CD4-positive, alpha-beta T cell (primary cell): ENCODE results near the gene RTN3. TPM values are rescaled to one million over a fixed set of nuclear protein-coding genes. Genes with fewer than 3 reads are reported as not detected.
A peak's percentile ranks its signal among the peaks of the same experiment; 100 is the strongest.

Experiments
- ATAC-seq: fragments of 200-7000 bp; cut with Tn5 transposase; one replicate; pipeline ENCODE4 v1.10.0; 2022; ENCODE audit warnings: mild to moderate bottlenecking; ENCODE audit not compliant: poor library complexity
- CTCF ChIA-PET: fragments of 350-600 bp; sonication (Branson Sonifier 250); formaldehyde crosslinking; loops from one replicate; lab custom pipeline; 2021; ENCODE audit warnings: antibody characterized with exemption, inconsistent platforms; lab: Charles Lee
- POLR2A ChIA-PET: fragments of 350-600 bp; sonication (Branson Sonifier 250); formaldehyde crosslinking; loops from one replicate; lab custom pipeline; 2021; ENCODE audit warnings: antibody characterized with exemption, inconsistent platforms; lab: Charles Lee
- DNase-seq, 14 experiments: peaks; one replicate each; pipeline ENCODE4 v3.0.0-alpha.2; 2013 to 2020; ENCODE audit warnings: mixed read lengths in 2 of 14
- H3K27ac ChIP-seq, 2 donors: one replicate each; pipeline versions ENCODE4 v1.5.1 to v1.7.0; 2013; ENCODE audit warnings: low read length in 2 of 2, low read depth in 1 of 2, mild to moderate bottlenecking in 1 of 2
- H3K27me3 ChIP-seq, 2 experiments: 1 replicate in 1 of 2; 2 replicates in 1 of 2; pipeline versions ENCODE4 v1.6.1 to v1.7.0; 2013; ENCODE audit warnings: low read length in 2 of 2, control low read depth in 1 of 2, mild to moderate bottlenecking in 1 of 2, moderate library complexity in 1 of 2; ENCODE audit not compliant: insufficient read depth in 2 of 2, control insufficient read depth in 1 of 2
- H3K36me3 ChIP-seq: one replicate; pipeline ENCODE4 v1.6.1; 2013; ENCODE audit warnings: low read length, control low read depth; ENCODE audit not compliant: insufficient read depth
- H3K4me1 ChIP-seq: one replicate; pipeline ENCODE4 v1.6.1; 2013; ENCODE audit warnings: low read length, control low read depth; ENCODE audit not compliant: insufficient read depth
- H3K4me3 ChIP-seq: one replicate; pipeline ENCODE4 v1.5.1; 2013; ENCODE audit warnings: mild to moderate bottlenecking, low read length, moderate library complexity
- H3K9me3 ChIP-seq, 2 experiments: 1 replicate in 1 of 2; 2 replicates in 1 of 2; pipeline versions ENCODE4 v1.6.1 to v1.7.0; 2013; ENCODE audit warnings: low read length in 2 of 2, mild to moderate bottlenecking in 2 of 2, control low read depth in 1 of 2, moderate library complexity in 1 of 2; ENCODE audit not compliant: control insufficient read depth in 1 of 2, insufficient read depth in 1 of 2
- H3K27ac Mint-ChIP-seq: one replicate; pipeline ENCODE4 v1.8.0; 2020; ENCODE audit warnings: mixed read lengths
- H3K27me3 Mint-ChIP-seq: one replicate; pipeline ENCODE4 v1.8.0; 2021; ENCODE audit warnings: mixed read lengths
- H3K36me3 Mint-ChIP-seq: one replicate; pipeline ENCODE4 v1.8.0; 2021; ENCODE audit warnings: low read depth, mixed read lengths
- H3K4me1 Mint-ChIP-seq: one replicate; pipeline ENCODE4 v1.8.0; 2021; ENCODE audit warnings: low read depth, mixed read lengths
- H3K4me3 Mint-ChIP-seq: one replicate; pipeline ENCODE4 v1.8.0; 2020; ENCODE audit warnings: mild to moderate bottlenecking, mixed read lengths
- H3K9me3 Mint-ChIP-seq: one replicate; pipeline ENCODE4 v1.8.0; 2020; ENCODE audit warnings: mixed read lengths
- CTCF ChIP-seq: fragments of 200-600 bp; IDR thresholded peaks from one replicate; pipeline ENCODE4 v1.8.0; 2022; ENCODE audit warnings: antibody characterized with exemption, mild to moderate bottlenecking
- intact Hi-C, 2 experiments: fragments of 100-400 bp; cut with DNase I in 1 of 2; cut with micrococcal nuclease in 1 of 2; formaldehyde crosslinking; loops; one replicate each; pipeline versions ENCODE4 v1.15.1 to v1.9.0; 2023 to 2025; cut with DNase I, micrococcal nuclease
- total RNA-seq, 174 experiments: library from RNA in 2 of 174; stranded (reverse) in 2 of 174; gene quantifications; one replicate each; pipeline ENCODE4 v1.2.3 and lab custom pipeline; 2021 to 2026

The RTN3 gene
- total RNA-seq, 2 experiments from 2014 or later, result 16.4 to 17.6 TPM

DNA sequence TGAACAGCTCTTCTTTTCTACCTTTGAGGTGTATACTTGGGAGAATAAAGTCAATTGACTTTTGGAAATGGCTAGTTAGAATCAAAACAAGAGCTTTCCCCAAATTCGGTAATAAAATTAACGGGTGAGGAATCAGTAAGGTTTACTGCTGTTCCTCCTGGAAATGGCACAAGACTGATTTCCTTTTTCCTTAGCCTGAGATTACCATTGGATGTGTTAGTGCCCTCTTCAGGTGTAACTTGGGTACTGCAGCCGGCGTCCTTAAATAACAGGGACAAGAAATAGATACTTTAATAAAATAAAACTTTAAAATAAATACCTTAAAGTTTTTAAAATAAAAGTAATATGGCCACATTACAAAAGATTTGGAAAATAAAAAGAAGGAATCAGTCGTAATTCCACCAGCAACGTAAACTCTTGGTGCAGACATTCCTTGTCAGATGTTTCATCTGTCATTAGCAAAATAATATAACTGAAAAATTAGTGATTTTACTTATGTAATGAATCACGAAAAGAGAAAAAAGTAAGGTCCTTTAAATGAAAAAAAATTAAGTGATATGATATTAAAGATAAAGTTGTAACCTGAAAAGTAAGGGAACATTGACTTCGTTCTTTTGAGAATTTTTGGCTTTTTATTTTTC lies 57.5 kb downstream of the RTN3 start:
- Mint-ChIP-seq H3K27me3 (no peaks in the 10 kb centered on the region), H3K36me3 (no peaks in the 10 kb centered on the region), H3K4me3 (no peak overlapping the region), H3K9me3 (no peaks in the 10 kb centered on the region), H3K4me1 (peaks cover 11% of the 10 kb centered on the region), H3K27ac (no peak overlapping the region)
- CTCF ChIA-PET, result interaction anchor here (0.7 to 2.4 kb wide), 9 partner anchors 11 to 103 kb away, joined by 3 to 11 read pairs (median 4); partner anchors contain the start of genes ATL3 and RTN3
- intact Hi-C loops, result loop anchor here (1.0 to 5.0 kb wide), 6 partner anchors 57 to 702 kb away; partner anchors contain the start of genes ATL3 (in 1 of the 2) and RTN3 (in 1 of the 2)
- no peaks in the 10 kb centered on the region for H3K4me1 ChIP-seq
- H3K27ac ChIP-seq, result no peak overlapping the region
- DNase-seq (peak; percentile 39 to 79 (median 54)), ATAC-seq (no peak)
- no peaks in the 10 kb centered on the region for H3K27me3 ChIP-seq
- no peaks in the 10 kb centered on the region for H3K36me3 ChIP-seq
- no peaks in the 10 kb centered on the region for H3K9me3 ChIP-seq
- no peak overlapping the region for H3K4me3 ChIP-seq
- POLR2A ChIA-PET, result interaction anchor here (0.6 to 1.9 kb wide), 3 partner anchors 56 to 198 kb away, joined by 3 to 6 read pairs (median 5); partner anchors contain the start of gene ATL3
- TF ChIP-seq CTCF, result peak; percentile 99

- Mint-ChIP-seq H3K4me3 (no peak overlapping the region), H3K36me3 (peaks cover 10% of the 10 kb centered on the region), H3K4me1 (no peaks in the 10 kb centered on the region), H3K9me3 (no peaks in the 10 kb centered on the region), H3K27me3 (no peaks in the 10 kb centered on the region), H3K27ac (no peak overlapping the region)
- Histone ChIP-seq H3K36me3 (peaks cover 7% of the 10 kb centered on the region), H3K4me3 (no peak overlapping the region), H3K27ac (no peak overlapping the region), H3K27me3 (no peaks in the 10 kb centered on the region), H3K4me1 (no peaks in the 10 kb centered on the region), H3K9me3 (no peaks in the 10 kb centered on the region)
- ATAC-seq (no peak), DNase-seq (no peak)
- POLR2A ChIA-PET, result no interaction called here
- CTCF ChIA-PET, result no interaction called here
- TF ChIP-seq CTCF, result no peak
- intact Hi-C loops, result no loop called here
These were observed 64.2 kb downstream of the RTN3 start for GRCh38 chr11:63745304-63746170.

GRCh38 chr11:63747011-63747410 lies 65.7 kb downstream of the RTN3 start:
- TF ChIP-seq CTCF, result no peak
- intact Hi-C loops, result no loop called here
- no peak overlapping the region for H3K27ac Mint-ChIP-seq

More at GRCh38 chr11:63747011-63747410, 65.7 kb downstream of the RTN3 start:
- no peaks in the 10 kb centered on the region for H3K9me3 Mint-ChIP-seq
- Histone ChIP-seq H3K36me3 (peaks cover 14% of the 10 kb centered on the region), H3K9me3 (no peaks in the 10 kb centered on the region), H3K27me3 (no peaks in the 10 kb centered on the region), H3K4me1 (no peaks in the 10 kb centered on the region), H3K4me3 (no peak overlapping the region), H3K27ac (no peak overlapping the region)
- no peak for ATAC-seq
- no peak for DNase-seq
- H3K36me3 Mint-ChIP-seq, result peaks cover 18% of the 10 kb centered on the region
- ChIA-PET POLR2A (no interaction called here), CTCF (no interaction called here)
- no peaks in the 10 kb centered on the region for H3K27me3 Mint-ChIP-seq
- H3K4me3 Mint-ChIP-seq, result no peak overlapping the region
- H3K4me1 Mint-ChIP-seq, result no peaks in the 10 kb centered on the region
